ENCODE results near the gene MAPKAP1.

- TF ChIP-seq POLR2AphosphoS5 (IDR thresholded peaks at IDR 0.05) (peak; percentile 86), CTCF (IDR thresholded peaks at IDR 0.05; ENCODE audit: poor library complexity, severe bottlenecking) (peak; percentile 30), EZH2 (IDR thresholded peaks at IDR 0.05; ENCODE audit: borderline replicate concordance, insufficient read depth, low read length, poor library complexity, severe bottlenecking) (no peak), REST (IDR thresholded peaks at IDR 0.05; ENCODE audit: borderline replicate concordance) (no peak)
These were observed 39.2 kb upstream of the MAPKAP1 start for GRCh38 chr9:125746017-125746773.
